ENCODE results near the gene MAP3K10.

The MAP3K10 gene

GRCh38 chr19:40234429-40235237 is 43.4 kb downstream of the MAP3K10 start:
- no peak for DNase-seq

GRCh38 chr19:40235238-40236025 is 44.2 kb downstream of the MAP3K10 start:
- no peak for DNase-seq

- no peak for DNase-seq
Observed at GRCh38 chr19:40236026-40236355, 44.8 kb downstream of the MAP3K10 start.

GRCh38 chr19:40236366-40236765 is 45.1 kb downstream of the MAP3K10 start:
- no peak for DNase-seq

- DNase-seq = no peak
Observed at GRCh38 chr19:40237791-40238190, 46.6 kb downstream of the MAP3K10 start.

- no peak for DNase-seq
Observed at GRCh38 chr19:40238775-40239174, 47.5 kb downstream of the MAP3K10 start.

GRCh38 chr19:40239415-40240226 is 48.4 kb downstream of the MAP3K10 start:
- DNase-seq = no peak

GRCh38 chr19:40240332-40240731 is 49.1 kb downstream of the MAP3K10 start:
- DNase-seq = no peak

GRCh38 chr19:40241125-40241808 is 50.0 kb downstream of the MAP3K10 start:
- no peak for DNase-seq

- DNase-seq = no peak
Observed at GRCh38 chr19:40241809-40242384, 50.7 kb downstream of the MAP3K10 start.

GRCh38 chr19:40242480-40242879 is 51.3 kb downstream of the MAP3K10 start:
- DNase-seq = no peak

- no peak for DNase-seq
Observed at GRCh38 chr19:40243181-40243580, 52.0 kb downstream of the MAP3K10 start.

GRCh38 chr19:40244579-40245317 is 53.5 kb downstream of the MAP3K10 start:
- DNase-seq = no peak

- no peak for DNase-seq
Observed at GRCh38 chr19:40245506-40246128, 54.4 kb downstream of the MAP3K10 start.

- DNase-seq = no peak
Observed at GRCh38 chr19:40246292-40247073, 55.3 kb downstream of the MAP3K10 start.

- DNase-seq = no peak
Observed at GRCh38 chr19:40247178-40247577, 56.0 kb downstream of the MAP3K10 start.

- DNase-seq = no peak
Observed at GRCh38 chr19:40247735-40248262, 56.6 kb downstream of the MAP3K10 start.

- DNase-seq = no peak
Observed at GRCh38 chr19:40249201-40249600, 58.0 kb downstream of the MAP3K10 start.

GRCh38 chr19:40249781-40250180 is 58.6 kb downstream of the MAP3K10 start:
- no peak for DNase-seq

GRCh38 chr19:40251244-40251643 is 60.0 kb downstream of the MAP3K10 start:
- DNase-seq = no peak

Measured in T1000 (cell line).